GM12874 (cell line): ENCODE measurements around the gene CEMIP.

Experiments used
- CTCF ChIP-seq: IDR thresholded peaks from 2 replicates; pipeline ENCODE4 v1.5.1; 2011; ENCODE audit warnings: low read depth, mild to moderate bottlenecking, control low read depth, low read length, moderate library complexity; ENCODE audit not compliant: insufficient read depth

Gene CEMIP

GRCh38 chr15:80747317-80748053 is 31.7 kb upstream of the CEMIP start:
- no peak for TF ChIP-seq CTCF

- TF ChIP-seq CTCF, result no peak
Measured at GRCh38 chr15:80749589-80749988, 29.6 kb upstream of the CEMIP start.

GRCh38 chr15:80750575-80750974 is 28.6 kb upstream of the CEMIP start:
- TF ChIP-seq CTCF, result no peak

GRCh38 chr15:80752204-80752603 is 27.0 kb upstream of the CEMIP start:
- TF ChIP-seq CTCF, result no peak

- TF ChIP-seq CTCF, result no peak
Measured at GRCh38 chr15:80753161-80753560, 26.0 kb upstream of the CEMIP start.

GRCh38 chr15:80754014-80754413 is 25.2 kb upstream of the CEMIP start:
- no peak for TF ChIP-seq CTCF

GRCh38 chr15:80755885-80756284 is 23.3 kb upstream of the CEMIP start:
- TF ChIP-seq CTCF, result no peak
